ENCODE results near the gene TBL1Y.
"Not testable (repeated sequence)": the region's sequence is repeated elsewhere in the genome, so short reads cannot be mapped to it uniquely, and the experiment has no call there.

The TBL1Y gene

GRCh38 chrY:7080548-7080947 lies 170.1 kb downstream of the TBL1Y start:
- not testable (repeated sequence) for H3K79me2 ChIP-seq (ENCODE audit: control insufficient read depth, insufficient read depth, low read length, unreplicated experiment); H2AFZ ChIP-seq (ENCODE audit: low read length, unreplicated experiment); H3K27ac ChIP-seq (ENCODE audit: low read depth, low read length); H3K27me3 ChIP-seq (ENCODE audit: insufficient read depth, low read length); H3K36me3 ChIP-seq (ENCODE audit: insufficient read depth, low read length); H3K4me1 ChIP-seq (ENCODE audit: control insufficient read depth, insufficient read depth, low read length, unreplicated experiment); H3K4me3 ChIP-seq (ENCODE audit: low read depth, low read length)

DNA sequence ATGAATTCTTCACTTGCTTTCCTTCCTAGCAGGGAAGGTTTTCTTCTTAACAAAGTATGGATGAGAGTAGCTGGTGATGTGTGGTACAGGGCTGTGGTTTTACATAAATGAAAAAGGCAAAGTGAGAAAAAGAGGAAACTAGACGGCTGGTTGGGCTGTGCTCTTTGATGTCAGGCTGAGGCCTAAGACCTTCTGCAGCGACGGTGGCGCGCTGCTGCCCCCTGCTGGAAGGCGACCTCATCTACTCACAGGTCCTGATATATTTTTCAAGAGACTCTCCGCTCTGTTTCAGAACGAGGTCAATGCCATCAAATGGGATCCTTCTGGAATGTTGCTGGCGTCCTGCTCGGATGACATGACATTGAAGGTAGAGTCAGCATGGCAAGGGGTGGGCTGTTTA lies 175.1 kb downstream of the TBL1Y start:
- no peaks in the 10 kb centered on the region for H3K27me3 ChIP-seq (ENCODE audit: insufficient read depth, low read length)
- no peak overlapping the region for H2AFZ ChIP-seq (ENCODE audit: low read length, unreplicated experiment)
- H3K36me3 ChIP-seq (ENCODE audit: insufficient read depth, low read length) = no peaks in the 10 kb centered on the region
- H3K27ac ChIP-seq (ENCODE audit: low read depth, low read length) = no peak overlapping the region
- no peaks in the 10 kb centered on the region for H3K79me2 ChIP-seq (ENCODE audit: control insufficient read depth, insufficient read depth, low read length, unreplicated experiment)
- no peak overlapping the region for H3K4me3 ChIP-seq (ENCODE audit: low read depth, low read length)
- no peaks in the 10 kb centered on the region for H3K4me1 ChIP-seq (ENCODE audit: control insufficient read depth, insufficient read depth, low read length, unreplicated experiment)

- H3K4me1 ChIP-seq (ENCODE audit: control insufficient read depth, insufficient read depth, low read length, unreplicated experiment) = no peaks in the 10 kb centered on the region
- H2AFZ ChIP-seq (ENCODE audit: low read length, unreplicated experiment) = no peak overlapping the region
Observed at GRCh38 chrY:7092836-7093235, 182.3 kb downstream of the TBL1Y start.

DNA sequence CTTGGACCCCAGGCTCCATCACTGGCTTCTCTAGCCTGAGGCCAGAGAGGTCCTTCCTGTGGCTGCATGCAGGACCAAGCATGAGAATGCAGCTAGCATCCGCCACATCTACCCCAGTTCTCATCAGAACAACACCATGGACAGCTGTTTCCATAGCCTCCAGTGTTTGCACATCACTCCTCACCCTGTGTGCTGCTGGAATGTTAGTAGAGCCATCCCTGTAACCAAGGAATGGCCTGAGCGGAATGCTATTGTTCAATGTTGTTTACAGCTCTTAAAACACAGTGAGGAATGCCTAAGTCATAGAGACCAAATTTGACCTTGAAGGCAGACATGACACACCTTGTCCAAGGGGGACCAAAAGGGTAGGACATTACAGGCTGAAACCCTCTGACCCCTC lies 183.9 kb downstream of the TBL1Y start:
- Histone ChIP-seq H3K27ac (ENCODE audit: low read depth, low read length) (no peak overlapping the region), H3K27me3 (ENCODE audit: insufficient read depth, low read length) (no peaks in the 10 kb centered on the region), H3K36me3 (ENCODE audit: insufficient read depth, low read length) (no peaks in the 10 kb centered on the region), H2AFZ (ENCODE audit: low read length, unreplicated experiment) (no peak overlapping the region), H3K4me1 (ENCODE audit: control insufficient read depth, insufficient read depth, low read length, unreplicated experiment) (no peaks in the 10 kb centered on the region), H3K79me2 (ENCODE audit: control insufficient read depth, insufficient read depth, low read length, unreplicated experiment) (no peaks in the 10 kb centered on the region), H3K4me3 (ENCODE audit: low read depth, low read length) (no peak overlapping the region)

More at GRCh38 chrY:7092836-7093235, 182.3 kb downstream of the TBL1Y start:
- Histone ChIP-seq H3K79me2 (ENCODE audit: control insufficient read depth, insufficient read depth, low read length, unreplicated experiment) (no peaks in the 10 kb centered on the region), H3K27ac (ENCODE audit: low read depth, low read length) (no peak overlapping the region), H3K36me3 (ENCODE audit: insufficient read depth, low read length) (no peaks in the 10 kb centered on the region), H3K4me3 (ENCODE audit: low read depth, low read length) (no peak overlapping the region), H3K27me3 (ENCODE audit: insufficient read depth, low read length) (no peaks in the 10 kb centered on the region)

DNA sequence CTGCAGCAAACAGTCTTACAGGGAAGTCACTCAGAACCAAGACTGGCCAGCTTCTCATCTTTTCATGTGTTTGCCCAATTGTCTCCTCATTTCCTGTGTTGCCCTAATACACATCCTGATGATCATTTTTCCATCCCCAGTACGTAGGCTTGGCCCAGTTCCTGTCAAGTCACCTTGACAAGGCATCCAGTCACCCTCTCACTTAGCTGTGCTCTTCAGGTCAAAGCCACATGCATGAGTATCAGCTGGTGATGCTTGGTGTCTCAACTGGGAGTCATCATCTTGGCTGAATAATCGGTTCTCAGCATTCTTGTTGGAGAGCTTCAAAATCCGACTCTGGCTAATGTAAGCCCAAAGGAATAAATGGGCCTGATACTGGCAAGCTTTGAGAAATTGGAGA lies 186.5 kb downstream of the TBL1Y start:
- H2AFZ ChIP-seq (ENCODE audit: low read length, unreplicated experiment) = no peak overlapping the region
- H3K4me3 ChIP-seq (ENCODE audit: low read depth, low read length) = no peak overlapping the region
- no peak overlapping the region for H3K27ac ChIP-seq (ENCODE audit: low read depth, low read length)
- no peaks in the 10 kb centered on the region for H3K4me1 ChIP-seq (ENCODE audit: control insufficient read depth, insufficient read depth, low read length, unreplicated experiment)
- H3K36me3 ChIP-seq (ENCODE audit: insufficient read depth, low read length) = no peaks in the 10 kb centered on the region
- no peaks in the 10 kb centered on the region for H3K79me2 ChIP-seq (ENCODE audit: control insufficient read depth, insufficient read depth, low read length, unreplicated experiment)
- no peaks in the 10 kb centered on the region for H3K27me3 ChIP-seq (ENCODE audit: insufficient read depth, low read length)

GRCh38 chrY:7099742-7100141 lies 189.2 kb downstream of the TBL1Y start:
- Histone ChIP-seq H3K4me3 (ENCODE audit: low read depth, low read length) (no peak overlapping the region), H3K27me3 (ENCODE audit: insufficient read depth, low read length) (no peaks in the 10 kb centered on the region), H3K79me2 (ENCODE audit: control insufficient read depth, insufficient read depth, low read length, unreplicated experiment) (no peaks in the 10 kb centered on the region), H2AFZ (ENCODE audit: low read length, unreplicated experiment) (no peak overlapping the region), H3K27ac (ENCODE audit: low read depth, low read length) (no peak overlapping the region), H3K36me3 (ENCODE audit: insufficient read depth, low read length) (no peaks in the 10 kb centered on the region), H3K4me1 (ENCODE audit: control insufficient read depth, insufficient read depth, low read length, unreplicated experiment) (no peaks in the 10 kb centered on the region)

- Histone ChIP-seq H2AFZ (ENCODE audit: low read length, unreplicated experiment) (no peak overlapping the region), H3K36me3 (ENCODE audit: insufficient read depth, low read length) (no peaks in the 10 kb centered on the region), H3K4me3 (ENCODE audit: low read depth, low read length) (no peak overlapping the region), H3K4me1 (ENCODE audit: control insufficient read depth, insufficient read depth, low read length, unreplicated experiment) (no peaks in the 10 kb centered on the region), H3K79me2 (ENCODE audit: control insufficient read depth, insufficient read depth, low read length, unreplicated experiment) (no peaks in the 10 kb centered on the region), H3K27ac (ENCODE audit: low read depth, low read length) (no peak overlapping the region), H3K27me3 (ENCODE audit: insufficient read depth, low read length) (no peaks in the 10 kb centered on the region)
Observed at GRCh38 chrY:7102680-7103079, 192.2 kb downstream of the TBL1Y start.

GRCh38 chrY:7107179-7107578 lies 196.7 kb downstream of the TBL1Y start:
- Histone ChIP-seq H3K4me1 (ENCODE audit: control insufficient read depth, insufficient read depth, low read length, unreplicated experiment) (no peaks in the 10 kb centered on the region), H2AFZ (ENCODE audit: low read length, unreplicated experiment) (no peak overlapping the region), H3K36me3 (ENCODE audit: insufficient read depth, low read length) (no peaks in the 10 kb centered on the region), H3K4me3 (ENCODE audit: low read depth, low read length) (no peak overlapping the region), H3K79me2 (ENCODE audit: control insufficient read depth, insufficient read depth, low read length, unreplicated experiment) (no peaks in the 10 kb centered on the region), H3K27ac (ENCODE audit: low read depth, low read length) (no peak overlapping the region), H3K27me3 (ENCODE audit: insufficient read depth, low read length) (no peaks in the 10 kb centered on the region)

DNA sequence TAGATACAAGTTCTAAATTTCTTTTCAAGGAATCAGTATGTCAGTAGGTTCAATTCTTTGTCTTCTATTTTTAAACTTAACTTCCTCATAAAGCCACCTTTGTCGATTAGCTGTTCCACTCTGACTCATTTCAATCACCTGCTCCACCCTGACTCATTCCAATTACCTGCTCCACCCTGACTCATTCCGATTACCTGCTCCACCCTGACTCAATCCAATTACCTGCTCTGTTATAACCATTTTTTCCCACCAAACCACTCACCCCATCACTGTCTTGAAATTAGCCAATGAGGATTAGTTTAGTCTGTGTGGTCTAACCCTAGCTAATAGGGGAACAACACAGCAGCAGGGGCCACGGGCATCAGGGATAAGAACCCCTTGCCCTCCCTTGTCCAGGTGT lies 199.6 kb downstream of the TBL1Y start:
- Histone ChIP-seq H3K79me2 (ENCODE audit: control insufficient read depth, insufficient read depth, low read length, unreplicated experiment) (no peaks in the 10 kb centered on the region), H3K36me3 (ENCODE audit: insufficient read depth, low read length) (no peaks in the 10 kb centered on the region), H3K4me1 (ENCODE audit: control insufficient read depth, insufficient read depth, low read length, unreplicated experiment) (no peaks in the 10 kb centered on the region), H3K4me3 (ENCODE audit: low read depth, low read length) (no peak overlapping the region), H2AFZ (ENCODE audit: low read length, unreplicated experiment) (no peak overlapping the region), H3K27ac (ENCODE audit: low read depth, low read length) (no peak overlapping the region), H3K27me3 (ENCODE audit: insufficient read depth, low read length) (no peaks in the 10 kb centered on the region)

GRCh38 chrY:7115871-7116270 lies 205.4 kb downstream of the TBL1Y start:
- Histone ChIP-seq H3K4me3 (ENCODE audit: low read depth, low read length) (no peak overlapping the region), H3K79me2 (ENCODE audit: control insufficient read depth, insufficient read depth, low read length, unreplicated experiment) (no peaks in the 10 kb centered on the region), H3K27ac (ENCODE audit: low read depth, low read length) (no peak overlapping the region), H3K4me1 (ENCODE audit: control insufficient read depth, insufficient read depth, low read length, unreplicated experiment) (no peaks in the 10 kb centered on the region), H2AFZ (ENCODE audit: low read length, unreplicated experiment) (no peak overlapping the region), H3K36me3 (ENCODE audit: insufficient read depth, low read length) (no peaks in the 10 kb centered on the region), H3K27me3 (ENCODE audit: insufficient read depth, low read length) (no peaks in the 10 kb centered on the region)

GRCh38 chrY:7122202-7122601 lies 211.7 kb downstream of the TBL1Y start:
- H2AFZ ChIP-seq (ENCODE audit: low read length, unreplicated experiment) = no peak overlapping the region
- H3K79me2 ChIP-seq (ENCODE audit: control insufficient read depth, insufficient read depth, low read length, unreplicated experiment) = no peaks in the 10 kb centered on the region
- H3K4me3 ChIP-seq (ENCODE audit: low read depth, low read length) = no peak overlapping the region
- no peaks in the 10 kb centered on the region for H3K36me3 ChIP-seq (ENCODE audit: insufficient read depth, low read length)
- no peak overlapping the region for H3K27ac ChIP-seq (ENCODE audit: low read depth, low read length)
- no peaks in the 10 kb centered on the region for H3K27me3 ChIP-seq (ENCODE audit: insufficient read depth, low read length)
- H3K4me1 ChIP-seq (ENCODE audit: control insufficient read depth, insufficient read depth, low read length, unreplicated experiment) = no peaks in the 10 kb centered on the region

Measured in ACC112 (cell line).